Stomach smooth muscle (tissue), 2 donors: Measurements from ENCODE around the gene CREM.
"Not testable (repeated sequence)": the region's sequence is repeated elsewhere in the genome, so short reads cannot be mapped to it uniquely, and the experiment has no call there.

ENCODE experiments used
- H3K27ac ChIP-seq: one replicate; pipeline ENCODE4 v1.7.0; 2013; ENCODE audit warnings: mild to moderate bottlenecking, low read length, inconsistent platforms
- H3K27me3 ChIP-seq, 2 donors: one replicate each; pipeline ENCODE4 v1.7.0; 2013; ENCODE audit warnings: low read length in 2 of 2; ENCODE audit not compliant: insufficient read depth in 2 of 2, control insufficient read depth in 1 of 2
- H3K36me3 ChIP-seq, 2 donors: one replicate each; pipeline ENCODE4 v1.7.0; 2013; ENCODE audit warnings: low read length in 2 of 2; ENCODE audit not compliant: control insufficient read depth in 2 of 2, insufficient read depth in 2 of 2
- H3K4me1 ChIP-seq: one replicate; pipeline ENCODE4 v1.7.0; 2013; ENCODE audit warnings: low read length; ENCODE audit not compliant: control insufficient read depth, insufficient read depth
- H3K4me3 ChIP-seq, 2 donors: one replicate each; pipeline ENCODE4 v1.7.0; 2013; ENCODE audit warnings: low read length in 2 of 2
- H3K9ac ChIP-seq, 2 donors: one replicate each; pipeline ENCODE4 v1.7.0; 2013; ENCODE audit warnings: low read length in 2 of 2, mild to moderate bottlenecking in 1 of 2
- H3K9me3 ChIP-seq, 2 donors: one replicate each; pipeline ENCODE4 v1.7.0; 2013; ENCODE audit warnings: low read length in 2 of 2; ENCODE audit not compliant: control insufficient read depth in 2 of 2
- donor health status: healthy.
- donor health status: Pancreatic carcinoma.

The CREM gene

DNA sequence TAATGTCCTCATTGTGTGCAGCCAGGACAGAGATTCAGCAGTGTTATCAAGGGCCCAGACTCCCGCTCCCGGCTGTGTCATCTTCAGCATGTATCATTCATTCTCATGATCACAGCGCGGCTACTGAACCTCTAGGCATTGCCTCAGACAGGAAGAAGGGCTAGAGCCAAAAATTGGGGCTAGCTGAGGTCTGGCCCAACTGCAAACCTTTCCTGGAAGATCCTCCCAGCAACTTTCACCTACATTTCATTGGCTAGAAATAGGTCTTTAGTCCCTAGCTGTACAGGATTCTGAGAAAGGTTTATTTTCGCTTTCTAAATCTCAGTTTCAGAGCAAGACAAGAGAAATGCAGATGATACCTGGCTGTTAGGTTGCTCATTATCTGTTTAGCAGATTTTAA is 81.9 kb downstream of the CREM start:
- H3K27me3 ChIP-seq: no peaks in the 10 kb centered on the region
- H3K4me3 ChIP-seq: no peak overlapping the region
- H3K4me1 ChIP-seq: no peaks in the 10 kb centered on the region
- H3K27ac ChIP-seq: no peak overlapping the region
- no peaks in the 10 kb centered on the region for H3K9me3 ChIP-seq
- H3K36me3 ChIP-seq: peaks cover 3 to 6% of the 10 kb centered on the region in 2 donors
- no peak overlapping the region for H3K9ac ChIP-seq

DNA sequence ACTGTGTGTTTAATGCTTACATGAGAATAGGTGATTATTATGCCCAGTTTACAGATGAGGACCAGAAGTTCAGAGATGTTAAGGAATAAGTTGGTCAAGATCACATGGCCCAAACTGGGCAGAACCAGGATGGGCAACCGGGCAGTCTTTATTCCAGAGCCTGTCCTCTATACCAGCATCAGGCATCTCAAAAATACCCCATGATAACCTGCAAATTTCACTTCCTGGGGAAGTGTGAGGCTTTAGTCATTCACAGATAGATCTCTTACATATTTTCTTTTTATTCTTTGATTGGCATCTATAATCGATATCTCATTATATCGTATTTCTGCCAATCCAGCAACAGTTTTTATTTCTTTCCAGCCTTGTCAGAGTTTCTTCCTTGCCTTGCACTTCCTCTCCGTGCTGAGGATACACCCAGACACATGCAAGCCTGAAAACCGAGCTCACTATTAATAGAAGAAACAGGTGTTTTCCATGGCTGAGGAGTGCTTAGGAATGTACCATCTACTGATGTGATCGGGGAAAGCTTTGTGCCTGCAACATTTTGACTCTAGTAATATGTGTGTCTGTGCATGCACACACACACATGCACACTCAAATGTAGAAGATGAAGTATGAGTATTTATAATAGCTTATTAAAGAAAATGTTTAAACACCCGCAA is 82.4 kb downstream of the CREM start:
- Histone ChIP-seq H3K27ac (no peak overlapping the region), H3K36me3 (peaks cover 3 to 6% of the 10 kb centered on the region in 2 donors), H3K9ac (no peak overlapping the region), H3K4me1 (no peaks in the 10 kb centered on the region), H3K9me3 (no peaks in the 10 kb centered on the region), H3K27me3 (no peaks in the 10 kb centered on the region), H3K4me3 (no peak overlapping the region)

DNA sequence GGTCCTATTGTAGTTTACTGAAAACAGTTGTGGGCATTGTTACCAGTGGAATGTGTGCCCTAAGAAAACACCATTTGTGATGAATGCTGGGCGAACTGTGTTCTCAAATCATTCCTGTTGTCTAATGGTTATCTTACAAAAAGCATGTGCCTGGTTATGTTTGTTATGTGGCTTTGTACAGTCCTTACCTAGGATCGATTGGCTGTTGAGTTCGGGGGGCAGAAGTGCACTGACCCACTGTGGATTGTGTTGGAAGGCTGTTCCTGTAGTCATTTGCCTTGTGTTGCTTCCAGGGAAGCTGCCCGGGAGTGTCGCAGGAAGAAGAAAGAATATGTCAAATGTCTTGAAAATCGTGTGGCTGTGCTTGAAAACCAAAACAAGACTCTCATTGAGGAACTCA is 84.3 kb downstream of the CREM start:
- Histone ChIP-seq H3K36me3 (peaks cover 3 to 6% of the 10 kb centered on the region in 2 donors), H3K4me1 (no peaks in the 10 kb centered on the region), H3K9me3 (no peaks in the 10 kb centered on the region), H3K9ac (no peak overlapping the region), H3K27ac (no peak overlapping the region), H3K4me3 (no peak overlapping the region), H3K27me3 (no peaks in the 10 kb centered on the region)

DNA sequence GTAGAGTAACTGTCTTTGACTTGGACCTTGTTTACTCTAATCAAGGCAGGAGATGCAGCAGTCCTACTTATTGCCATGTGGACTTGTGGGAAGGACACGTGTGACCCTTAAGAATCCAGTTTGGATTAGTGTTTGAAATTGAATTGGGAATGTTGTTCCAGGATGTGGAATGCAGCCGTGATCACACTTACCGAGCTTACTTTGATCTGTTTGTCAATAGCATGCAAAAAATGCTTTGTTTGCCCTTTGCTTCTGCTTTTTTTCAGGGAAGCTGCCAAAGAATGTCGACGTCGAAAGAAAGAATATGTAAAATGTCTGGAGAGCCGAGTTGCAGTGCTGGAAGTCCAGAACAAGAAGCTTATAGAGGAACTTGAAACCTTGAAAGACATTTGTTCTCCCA is 84.7 kb downstream of the CREM start:
- Histone ChIP-seq H3K27me3 (no peaks in the 10 kb centered on the region), H3K36me3 (peaks cover 3 to 6% of the 10 kb centered on the region in 2 donors), H3K27ac (no peak overlapping the region), H3K4me3 (no peak overlapping the region), H3K9ac (no peak overlapping the region), H3K9me3 (no peaks in the 10 kb centered on the region), H3K4me1 (no peaks in the 10 kb centered on the region)

DNA sequence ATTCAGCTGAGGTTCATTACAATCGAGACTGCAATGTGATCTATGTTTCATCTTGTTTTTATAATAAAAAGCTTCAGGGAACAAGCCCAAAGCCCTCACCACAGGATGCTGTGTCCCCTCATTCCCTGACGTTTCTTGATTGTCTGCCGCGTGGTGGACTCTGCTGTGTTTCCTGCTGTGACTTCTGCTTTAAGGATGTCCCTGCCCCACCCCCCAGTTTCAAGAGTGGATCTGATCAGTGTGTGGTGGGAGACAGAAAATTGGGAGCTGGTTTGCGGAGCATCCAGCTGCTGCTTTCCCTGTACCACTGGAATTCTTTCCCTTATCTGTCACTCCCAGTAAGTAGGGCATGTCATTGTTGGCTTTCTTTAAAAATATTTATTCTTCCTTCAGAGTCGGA is 86.2 kb downstream of the CREM start:
- H3K4me3 ChIP-seq: no peak overlapping the region
- no peak overlapping the region for H3K27ac ChIP-seq
- no peaks in the 10 kb centered on the region for H3K27me3 ChIP-seq
- H3K4me1 ChIP-seq: no peaks in the 10 kb centered on the region
- H3K9me3 ChIP-seq: no peaks in the 10 kb centered on the region
- no peak overlapping the region for H3K9ac ChIP-seq
- peaks cover 2 to 6% of the 10 kb centered on the region in 2 donors for H3K36me3 ChIP-seq

DNA sequence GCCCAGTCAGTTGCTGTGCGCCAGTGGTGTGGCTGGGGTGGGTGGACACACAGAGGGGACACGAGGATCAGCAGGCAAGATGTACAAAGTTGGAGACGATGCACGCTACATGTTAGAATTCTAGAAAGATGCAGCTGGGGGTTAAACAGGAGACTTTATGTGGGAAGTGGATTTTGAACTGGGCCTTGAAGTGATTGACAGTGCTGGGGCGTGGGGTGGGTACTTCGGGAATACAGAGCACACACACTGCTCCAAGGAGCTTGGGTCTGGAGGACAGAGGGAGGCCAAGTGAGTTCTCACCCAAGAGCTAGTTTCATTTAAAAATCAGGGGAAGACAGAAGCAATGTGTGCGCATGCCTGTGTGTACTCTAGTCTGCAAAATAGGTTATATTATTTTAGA is 87.1 kb downstream of the CREM start:
- H3K4me1 ChIP-seq: peaks cover 3% of the 10 kb centered on the region
- H3K9ac ChIP-seq: no peak overlapping the region
- H3K9me3 ChIP-seq: no peaks in the 10 kb centered on the region
- H3K27me3 ChIP-seq: no peaks in the 10 kb centered on the region
- no peak overlapping the region for H3K4me3 ChIP-seq
- no peak overlapping the region for H3K27ac ChIP-seq
- peaks cover 2 to 6% of the 10 kb centered on the region in 2 donors for H3K36me3 ChIP-seq

DNA sequence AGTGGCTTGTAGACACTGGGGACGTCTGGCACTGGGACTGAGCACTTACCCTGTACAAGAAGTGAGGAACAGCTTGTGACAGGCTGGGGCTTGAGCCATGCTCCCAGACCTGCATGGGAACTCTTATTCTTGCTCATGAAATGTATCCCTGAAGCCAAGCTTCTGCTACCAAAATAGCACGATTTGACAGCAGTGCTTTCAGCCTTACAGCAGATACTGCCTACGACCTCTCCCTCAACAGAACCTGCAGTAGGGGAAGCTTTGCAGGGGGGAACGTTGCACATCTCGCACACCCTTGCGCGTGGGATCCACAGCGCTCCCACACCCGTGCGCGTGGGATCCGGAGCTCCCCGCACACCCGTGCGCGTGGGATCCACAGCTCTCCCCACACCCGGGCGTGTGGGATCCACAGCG is 88.0 kb downstream of the CREM start:
- Histone ChIP-seq H3K9me3 (no peaks in the 10 kb centered on the region), H3K4me3 (no peak overlapping the region), H3K27ac (no peak overlapping the region), H3K9ac (no peak overlapping the region), H3K36me3 (peaks cover 2 to 4% of the 10 kb centered on the region in 2 donors), H3K27me3 (no peaks in the 10 kb centered on the region), H3K4me1 (peaks cover 3% of the 10 kb centered on the region)

DNA sequence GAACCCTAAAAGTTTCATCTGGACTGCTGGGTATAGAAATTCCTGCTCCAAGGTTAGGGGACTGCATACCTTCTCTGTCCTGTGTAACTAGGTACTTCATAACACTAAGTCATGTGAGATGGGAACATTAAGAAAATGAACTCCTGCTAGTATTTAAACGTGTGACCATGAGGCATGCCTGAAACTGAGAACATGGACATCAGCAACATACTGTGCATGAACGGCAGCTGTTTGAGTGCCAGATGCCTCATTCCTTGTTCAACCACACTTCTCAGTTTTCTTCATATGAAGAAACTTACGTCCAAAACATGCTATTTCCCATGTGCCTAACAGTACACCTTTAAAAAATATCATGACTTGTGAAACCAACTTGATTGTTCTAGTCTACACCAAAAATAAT is 88.5 kb downstream of the CREM start:
- H3K9ac ChIP-seq: no peak overlapping the region
- no peak overlapping the region for H3K27ac ChIP-seq
- H3K4me1 ChIP-seq: peaks cover 3% of the 10 kb centered on the region
- no peaks in the 10 kb centered on the region for H3K9me3 ChIP-seq
- peaks cover 2 to 4% of the 10 kb centered on the region in 2 donors for H3K36me3 ChIP-seq
- peaks cover 0 to under 1% of the 10 kb centered on the region in 2 donors for H3K27me3 ChIP-seq
- no peak overlapping the region for H3K4me3 ChIP-seq

DNA sequence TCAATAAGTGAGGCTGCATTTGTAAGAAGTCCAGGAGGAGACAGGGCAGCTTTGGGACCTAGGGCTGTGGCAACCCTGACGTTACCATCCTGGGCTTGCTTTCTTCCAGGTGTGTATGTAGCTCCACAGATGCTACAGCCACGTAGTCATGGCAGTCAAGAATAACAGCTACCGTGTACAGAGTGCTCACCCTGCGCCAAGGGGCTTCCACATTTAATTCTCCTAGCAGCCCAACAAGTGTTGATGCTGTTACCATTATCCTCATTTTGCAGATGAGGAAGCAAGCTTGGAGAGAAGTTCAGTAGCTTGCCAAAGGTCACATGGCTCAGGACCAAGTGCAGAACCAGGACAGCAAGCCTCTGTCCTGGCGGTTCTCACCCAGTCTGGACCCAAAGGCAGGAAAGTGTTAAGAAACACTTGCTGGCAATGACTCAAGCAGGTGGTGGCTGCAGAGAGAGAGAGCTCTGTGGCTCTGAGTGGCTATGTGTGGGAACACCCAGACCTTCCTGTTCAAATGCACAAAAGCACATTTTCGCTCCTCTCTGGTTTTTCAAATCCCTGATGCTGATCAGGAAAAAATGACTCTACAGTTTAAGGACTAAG is 89.8 kb downstream of the CREM start:
- H3K27ac ChIP-seq: no peak overlapping the region
- peaks cover 1 to 2% of the 10 kb centered on the region in 2 donors for H3K36me3 ChIP-seq
- no peaks in the 10 kb centered on the region for H3K9me3 ChIP-seq
- H3K9ac ChIP-seq: no peak overlapping the region
- H3K4me1 ChIP-seq: peaks cover 3% of the 10 kb centered on the region
- H3K4me3 ChIP-seq: no peak overlapping the region
- H3K27me3 ChIP-seq: peaks cover 0 to 4% of the 10 kb centered on the region in 2 donors

DNA sequence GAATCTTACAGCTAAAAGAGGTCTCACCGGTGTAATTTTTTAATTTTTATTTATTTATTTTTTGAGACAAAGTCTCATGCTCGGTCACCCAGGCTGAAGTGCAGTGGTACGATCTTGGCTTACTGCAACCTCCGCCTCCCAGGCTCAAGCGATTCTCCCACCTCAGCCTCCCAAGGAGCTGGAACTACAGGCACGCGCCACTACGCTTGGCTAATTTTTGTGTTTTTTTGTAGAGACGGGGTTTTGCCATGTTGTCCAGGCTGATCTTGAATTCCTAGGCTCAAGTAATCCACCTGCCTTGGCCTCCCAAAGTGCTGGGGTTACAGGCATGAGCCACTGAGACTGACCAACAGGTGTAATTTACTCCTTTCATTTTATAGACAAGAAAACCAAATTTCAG is 90.3 kb downstream of the CREM start:
- not testable (repeated sequence) for H3K4me3 ChIP-seq

DNA sequence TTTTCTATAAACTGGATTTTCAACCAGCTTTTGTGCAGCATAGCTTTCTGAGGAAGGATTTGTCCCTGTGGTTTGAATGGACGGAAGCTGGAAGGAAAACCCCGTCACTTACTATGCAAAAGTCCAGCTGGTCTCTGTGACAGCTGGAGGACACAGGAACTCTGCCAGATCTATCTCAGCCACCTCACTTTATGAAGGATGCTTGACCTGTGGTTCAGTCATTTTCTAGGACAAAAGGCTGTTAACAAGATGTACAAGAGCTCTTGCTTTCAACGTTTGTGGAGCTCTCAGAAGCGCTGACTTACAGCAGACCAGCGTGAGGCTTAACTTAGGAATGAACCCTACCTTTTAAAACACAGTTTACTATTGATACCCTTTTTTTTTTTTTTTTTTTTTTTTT is 90.8 kb downstream of the CREM start:
- no peak overlapping the region for H3K9ac ChIP-seq
- H3K36me3 ChIP-seq: peaks cover 0 to 2% of the 10 kb centered on the region in 2 donors
- no peak overlapping the region for H3K4me3 ChIP-seq
- H3K9me3 ChIP-seq: no peaks in the 10 kb centered on the region
- H3K27ac ChIP-seq: no peak overlapping the region
- H3K27me3 ChIP-seq: peaks cover 0 to 4% of the 10 kb centered on the region in 2 donors
- peaks cover 3% of the 10 kb centered on the region for H3K4me1 ChIP-seq

More for the DNA sequence above, 90.3 kb downstream of the CREM start:
- H3K27me3 ChIP-seq, H3K4me1 ChIP-seq, H3K27ac ChIP-seq, H3K36me3 ChIP-seq, H3K9ac ChIP-seq, H3K9me3 ChIP-seq: not testable (repeated sequence)
